HUES6 (cell line): ENCODE measurements around the gene NUDT3.

Source experiments
- H3K27ac ChIP-seq: 2 replicates; pipeline ENCODE4 v1.7.0; 2013; ENCODE audit warnings: low read depth, mild to moderate bottlenecking, low read length, inconsistent platforms
- H3K27me3 ChIP-seq: 2 replicates; pipeline ENCODE4 v1.6.1; 2013; ENCODE audit warnings: low read length; ENCODE audit not compliant: control insufficient read depth, insufficient read depth
- H3K36me3 ChIP-seq: 2 replicates; pipeline ENCODE4 v1.6.1; 2013; ENCODE audit warnings: low read length; ENCODE audit not compliant: control insufficient read depth, insufficient read depth
- H3K4me1 ChIP-seq: 2 replicates; pipeline ENCODE4 v1.6.1; 2013; ENCODE audit warnings: low read length; ENCODE audit not compliant: control insufficient read depth, insufficient read depth
- H3K4me3 ChIP-seq: 2 replicates; pipeline ENCODE4 v1.5.1; 2013; ENCODE audit warnings: low read depth, low read length
- H3K9ac ChIP-seq: one replicate; pipeline ENCODE4 v1.6.1; 2013; ENCODE audit warnings: mild to moderate bottlenecking, low read length
- H3K9me3 ChIP-seq: 2 replicates; pipeline ENCODE4 v1.6.1; 2013; ENCODE audit warnings: low read depth, low read length; ENCODE audit not compliant: control insufficient read depth, insufficient read depth

NUDT3 gene

GRCh38 chr6:34305982-34306708, 86.3 kb downstream of the NUDT3 start:
- Histone ChIP-seq H3K27ac (no peak overlapping the region), H3K9ac (no peak overlapping the region), H3K27me3 (no peaks in the 10 kb centered on the region), H3K9me3 (no peaks in the 10 kb centered on the region), H3K4me1 (no peaks in the 10 kb centered on the region), H3K4me3 (no peak overlapping the region), H3K36me3 (no peaks in the 10 kb centered on the region)

DNA sequence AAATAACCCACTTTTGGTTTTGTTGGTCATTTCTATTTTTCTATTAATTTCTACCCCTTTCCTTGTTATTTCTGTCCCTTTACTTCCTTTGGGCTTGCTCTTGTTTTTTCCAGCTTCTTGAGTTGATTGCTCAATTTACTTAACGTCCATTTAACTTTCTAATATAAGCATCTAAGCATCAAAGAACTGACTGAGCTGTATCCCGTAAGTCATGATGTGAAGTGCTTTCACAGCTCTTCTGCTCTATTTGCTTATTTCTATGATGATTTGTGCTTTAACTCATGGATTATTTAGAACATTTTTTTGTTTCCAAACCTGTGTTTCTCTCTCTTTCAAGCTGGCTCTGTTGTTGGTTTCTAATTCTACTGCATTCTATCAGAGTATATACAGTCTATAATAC, 87.0 kb downstream of the NUDT3 start:
- Histone ChIP-seq H3K27me3 (no peaks in the 10 kb centered on the region), H3K27ac (no peak overlapping the region), H3K9ac (no peak overlapping the region), H3K36me3 (no peaks in the 10 kb centered on the region), H3K4me3 (no peak overlapping the region), H3K4me1 (no peaks in the 10 kb centered on the region), H3K9me3 (no peaks in the 10 kb centered on the region)

DNA sequence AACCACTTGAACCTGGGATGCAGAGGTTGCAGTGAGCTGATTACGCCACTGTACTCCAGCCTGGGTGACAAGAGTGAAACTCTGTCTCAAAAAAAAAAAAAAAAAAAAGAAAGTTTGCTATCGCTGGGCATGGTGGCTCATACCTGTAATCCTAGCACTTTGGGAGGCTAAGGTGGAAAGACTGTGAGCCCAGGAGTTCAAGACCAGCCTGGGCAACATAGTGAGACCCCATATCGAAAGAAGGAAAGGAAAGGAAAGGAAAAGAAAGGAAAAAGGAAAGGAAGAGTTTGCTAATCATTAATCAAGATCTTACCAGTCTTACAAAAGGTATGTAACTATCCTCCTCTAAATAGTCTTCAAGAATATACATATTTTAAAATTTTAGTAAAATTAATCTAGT, 88.3 kb downstream of the NUDT3 start:
- Histone ChIP-seq H3K27me3 (no peaks in the 10 kb centered on the region), H3K9me3 (no peaks in the 10 kb centered on the region), H3K9ac (no peak overlapping the region), H3K27ac (no peak overlapping the region), H3K4me1 (no peaks in the 10 kb centered on the region), H3K36me3 (no peaks in the 10 kb centered on the region), H3K4me3 (no peak overlapping the region)

DNA sequence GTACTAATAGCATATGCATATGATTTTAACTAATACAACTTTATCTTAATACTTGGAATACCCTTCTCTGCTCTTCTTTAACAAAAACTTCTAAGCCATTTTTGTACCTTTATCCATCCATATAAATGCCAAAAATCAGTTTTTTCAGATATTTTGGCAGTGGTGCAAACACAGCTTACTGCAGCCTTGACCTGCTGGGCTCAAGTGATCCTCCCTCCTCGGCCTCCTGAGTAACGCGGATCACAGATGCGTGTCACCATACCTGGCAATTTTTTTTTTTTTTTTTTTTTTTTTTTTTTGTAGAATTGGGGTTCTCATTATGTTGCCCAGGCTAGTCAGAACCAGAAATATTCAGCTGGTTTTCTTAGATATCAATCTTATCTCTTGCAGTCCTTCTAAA, 89.5 kb downstream of the NUDT3 start:
- Histone ChIP-seq H3K4me3 (no peak overlapping the region), H3K4me1 (no peaks in the 10 kb centered on the region), H3K9ac (no peak overlapping the region), H3K9me3 (no peaks in the 10 kb centered on the region), H3K27ac (no peak overlapping the region), H3K36me3 (no peaks in the 10 kb centered on the region), H3K27me3 (no peaks in the 10 kb centered on the region)

DNA sequence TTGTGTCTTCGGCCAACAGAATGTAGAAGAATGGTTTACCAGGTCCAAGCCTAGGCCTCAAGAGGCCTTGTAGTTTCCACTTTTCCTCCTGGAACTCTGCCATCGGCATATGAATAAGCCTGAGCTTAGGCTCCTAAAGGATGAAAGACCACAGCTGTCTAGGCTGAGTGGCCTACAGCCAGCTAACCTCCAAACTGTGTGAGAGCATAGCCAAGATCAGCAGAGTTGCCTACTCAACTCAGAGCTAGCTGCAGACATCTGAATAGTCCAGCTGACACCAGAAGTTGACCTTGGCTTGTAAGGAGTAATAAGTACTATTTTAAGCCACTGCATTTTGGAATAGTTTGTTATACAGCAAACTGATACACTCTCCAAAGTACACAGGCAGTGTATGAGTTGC, 91.1 kb downstream of the NUDT3 start:
- H3K9ac ChIP-seq, result no peak overlapping the region
- H3K36me3 ChIP-seq, result no peaks in the 10 kb centered on the region
- no peaks in the 10 kb centered on the region for H3K27me3 ChIP-seq
- no peaks in the 10 kb centered on the region for H3K9me3 ChIP-seq
- H3K27ac ChIP-seq, result no peak overlapping the region
- no peak overlapping the region for H3K4me3 ChIP-seq
- no peaks in the 10 kb centered on the region for H3K4me1 ChIP-seq

- Histone ChIP-seq H3K9ac (no peak overlapping the region), H3K4me3 (no peak overlapping the region), H3K4me1 (no peaks in the 10 kb centered on the region), H3K9me3 (no peaks in the 10 kb centered on the region), H3K36me3 (no peaks in the 10 kb centered on the region), H3K27me3 (no peaks in the 10 kb centered on the region), H3K27ac (no peak overlapping the region)
Measured at GRCh38 chr6:34300332-34300751, 92.1 kb downstream of the NUDT3 start.

DNA sequence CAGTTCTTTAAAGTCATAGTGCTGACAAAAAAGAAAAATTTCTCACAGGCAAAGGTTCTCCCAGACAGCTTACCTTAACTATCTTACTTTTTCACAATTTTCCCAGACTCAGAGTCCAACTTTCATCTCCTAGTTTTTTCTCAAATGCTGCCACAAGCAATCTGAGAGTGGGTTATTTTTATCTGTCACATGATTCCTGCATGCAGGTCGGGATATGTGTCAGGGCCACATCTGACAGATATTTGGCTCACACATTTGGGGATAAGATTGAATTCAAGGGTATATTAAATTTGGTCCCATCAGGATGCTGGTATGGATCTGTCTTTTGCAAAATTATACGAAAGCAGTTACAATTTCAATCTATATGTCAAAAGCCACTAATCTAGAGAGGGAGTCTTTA, 93.5 kb downstream of the NUDT3 start:
- H3K9me3 ChIP-seq, result no peaks in the 10 kb centered on the region
- no peak overlapping the region for H3K9ac ChIP-seq
- H3K36me3 ChIP-seq, result peaks cover under 1% of the 10 kb centered on the region
- no peaks in the 10 kb centered on the region for H3K27me3 ChIP-seq
- H3K4me3 ChIP-seq, result no peak overlapping the region
- no peaks in the 10 kb centered on the region for H3K4me1 ChIP-seq
- H3K27ac ChIP-seq, result no peak overlapping the region

DNA sequence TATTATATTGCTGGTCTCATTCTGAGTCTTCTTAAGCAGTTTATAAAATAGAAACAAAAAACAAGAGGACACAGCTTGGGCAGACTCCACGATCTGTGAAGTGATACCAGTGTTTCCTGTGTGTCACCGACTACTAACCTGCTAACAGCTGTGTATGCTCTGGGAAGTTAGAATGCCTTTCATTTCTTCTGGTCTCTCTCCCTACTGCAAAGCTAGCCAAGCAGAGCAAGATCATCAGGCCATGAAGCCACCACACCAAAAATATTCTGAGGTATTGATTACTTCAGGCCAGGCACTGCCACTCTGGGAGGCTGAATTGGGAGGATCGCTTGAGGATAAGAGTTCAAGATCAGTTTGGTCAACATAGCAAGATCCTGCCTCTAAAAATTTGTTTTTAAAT, 96.7 kb downstream of the NUDT3 start:
- Histone ChIP-seq H3K4me1 (no peaks in the 10 kb centered on the region), H3K27ac (no peak overlapping the region), H3K27me3 (no peaks in the 10 kb centered on the region), H3K36me3 (peaks cover 21% of the 10 kb centered on the region), H3K9me3 (no peaks in the 10 kb centered on the region), H3K9ac (no peak overlapping the region), H3K4me3 (no peak overlapping the region)

DNA sequence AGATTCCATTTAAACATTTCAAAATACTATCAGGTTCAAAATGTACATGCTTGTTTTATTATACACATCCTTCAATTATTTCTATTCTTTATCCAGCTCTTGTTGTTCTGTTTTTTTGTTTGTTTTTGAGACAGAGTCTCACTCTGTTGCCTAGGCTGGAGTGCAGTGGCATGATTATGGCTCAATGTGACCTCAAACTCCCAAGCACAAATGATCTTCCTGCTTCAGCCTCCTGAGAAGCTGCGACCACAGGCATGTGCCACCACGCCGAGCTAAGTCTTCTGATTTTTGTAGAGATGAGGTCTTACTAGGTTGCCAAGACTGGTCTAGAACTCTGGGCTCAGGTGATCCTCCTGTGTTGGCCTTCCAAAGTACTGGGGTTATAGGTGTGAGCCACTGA, 99.5 kb downstream of the NUDT3 start:
- Histone ChIP-seq H3K27me3 (no peaks in the 10 kb centered on the region), H3K27ac (no peak overlapping the region), H3K36me3 (peaks cover 25% of the 10 kb centered on the region), H3K9me3 (no peaks in the 10 kb centered on the region), H3K4me3 (no peak overlapping the region), H3K4me1 (no peaks in the 10 kb centered on the region), H3K9ac (no peak overlapping the region)

DNA sequence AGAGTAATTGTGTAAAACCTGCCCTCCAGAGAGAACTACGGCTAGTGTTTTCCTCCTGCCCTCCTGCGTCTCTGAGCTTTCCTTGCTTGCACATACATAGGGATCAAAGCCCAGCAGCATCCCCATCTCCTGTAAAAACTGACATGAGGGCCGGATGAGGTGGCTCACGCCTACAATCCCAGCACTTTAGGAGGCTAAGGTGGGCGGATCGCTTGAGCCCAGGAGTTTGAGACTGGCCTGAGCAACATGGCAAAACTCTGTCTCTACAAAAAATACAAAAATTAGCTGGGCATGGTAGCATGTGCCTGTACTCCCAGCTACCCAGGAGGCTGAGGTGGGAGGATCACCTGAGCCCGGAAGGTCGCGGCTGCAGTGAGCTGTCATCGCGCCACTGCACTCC, 103.3 kb downstream of the NUDT3 start:
- no peak overlapping the region for H3K27ac ChIP-seq
- H3K4me1 ChIP-seq, result no peaks in the 10 kb centered on the region
- no peak overlapping the region for H3K4me3 ChIP-seq
- peaks cover 36% of the 10 kb centered on the region for H3K36me3 ChIP-seq
- H3K27me3 ChIP-seq, result no peaks in the 10 kb centered on the region
- H3K9ac ChIP-seq, result no peak overlapping the region
- H3K9me3 ChIP-seq, result no peaks in the 10 kb centered on the region

DNA sequence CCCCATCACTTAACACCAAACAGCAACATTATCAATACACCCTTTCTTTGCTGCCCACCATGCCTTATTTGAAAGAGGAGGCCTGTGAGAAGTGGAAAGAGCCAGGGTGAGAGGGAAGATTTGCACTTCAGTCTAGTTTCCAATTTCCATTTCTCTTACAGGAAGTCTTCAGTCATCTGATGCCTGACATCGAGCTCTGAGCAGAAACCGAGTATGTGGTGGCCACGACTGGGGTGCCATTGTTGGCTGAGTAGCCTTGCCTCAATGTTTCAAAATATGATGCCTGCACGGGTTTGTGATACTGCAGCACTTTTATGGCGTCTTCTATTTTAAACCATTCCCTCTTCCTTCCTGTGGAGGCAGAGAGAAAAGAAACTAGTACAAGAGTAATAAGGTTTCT, 103.9 kb downstream of the NUDT3 start:
- H3K36me3 ChIP-seq, result peaks cover 33% of the 10 kb centered on the region
- H3K9me3 ChIP-seq, result no peaks in the 10 kb centered on the region
- H3K27ac ChIP-seq, result no peak overlapping the region
- H3K27me3 ChIP-seq, result no peaks in the 10 kb centered on the region
- H3K4me1 ChIP-seq, result no peaks in the 10 kb centered on the region
- H3K9ac ChIP-seq, result no peak overlapping the region
- H3K4me3 ChIP-seq, result no peak overlapping the region
